ENCODE measurements around the gene CREB3L4. TPM values are rescaled to one million over a fixed set of nuclear protein-coding genes. Genes with fewer than 3 reads are reported as not detected.
A peak's percentile ranks its signal among the peaks of the same experiment; 100 is the strongest.

Gene CREB3L4
- total RNA-seq, 3 donors from 2014 or later (not counting 1 experiment from before 2014, with no cell fraction given), result 10.8 to 16.8 (median 10.9) TPM

DNA sequence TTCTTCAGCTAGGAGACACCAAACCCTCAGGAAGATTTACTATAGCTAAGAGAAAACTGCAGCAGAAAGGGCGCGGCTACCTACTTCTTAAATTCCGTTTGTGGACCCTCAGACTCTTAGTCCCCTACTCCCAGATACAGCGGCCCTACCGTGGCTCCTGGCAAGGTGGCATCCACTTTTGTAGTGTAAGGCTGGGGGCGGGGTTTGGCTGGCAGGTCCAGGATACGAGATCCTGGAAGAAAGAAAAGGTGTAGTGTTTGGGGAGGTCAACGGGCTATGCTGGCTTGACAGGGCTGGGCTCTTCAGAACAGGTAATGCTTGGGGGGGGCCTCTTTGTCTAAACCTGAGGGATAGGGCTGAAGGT is 280 bp downstream of the CREB3L4 start:
- intact Hi-C loops (cut with micrococcal nuclease), result loop anchor here (1.0 to 10.0 kb wide), 5 partner anchors 9 to 257 kb away; partner anchors contain the start of genes CRTC2, GATAD2B, JTB and RPS27
- Histone ChIP-seq H3K4me1 (ENCODE audit: control insufficient read depth, insufficient read depth, low read length) (peaks cover 41% of the 10 kb centered on the region), H3K9me3 (ENCODE audit: control insufficient read depth, insufficient read depth, low read length) (no peaks in the 10 kb centered on the region), H3K27ac (ENCODE audit: low read length) (peak overlapping the region; percentile 96), H3K4me3 (ENCODE audit: low read length) (peak overlapping the region; percentile 93), H3K27me3 (ENCODE audit: control insufficient read depth, insufficient read depth, low read length) (no peaks in the 10 kb centered on the region), H3K36me3 (ENCODE audit: control insufficient read depth, insufficient read depth, low read length) (peaks cover 2% of the 10 kb centered on the region)
- no peaks in the 10 kb centered on the region for H3K9me3 Mint-ChIP-seq
- ATAC-seq, result no peak
- 9% methylated on average over 8 of the region's 8 CpGs for WGBS (ENCODE audit: insufficient coverage)
- H3K4me3 Mint-ChIP-seq, result peak overlapping the region; percentile 99
- DNase-seq, result no peak
- TF ChIP-seq CTCF (IDR thresholded peaks at IDR 0.05), result no peak
- peaks cover 47 to 51% of the 10 kb centered on the region in 2 donors for H3K4me1 Mint-ChIP-seq
- H3K36me3 Mint-ChIP-seq, result no peaks in the 10 kb centered on the region
- H3K27ac Mint-ChIP-seq, result peak overlapping the region; percentile 95 to 98
- H3K27me3 Mint-ChIP-seq (ENCODE audit: low read depth in 2 of 2), result no peaks in the 10 kb centered on the region

GRCh38 chr1:153968408-153968807 is 706 bp downstream of the CREB3L4 start:
- peaks cover 4% of the 10 kb centered on the region for H3K36me3 ChIP-seq (ENCODE audit: control insufficient read depth, insufficient read depth, low read length)
- intact Hi-C loops (cut with micrococcal nuclease), result loop anchor here (10.0 kb wide), 1 partner anchor 256 kb away; the partner anchor contains the start of gene UBAP2L
- no peaks in the 10 kb centered on the region for H3K9me3 ChIP-seq (ENCODE audit: control insufficient read depth, insufficient read depth, low read length)
- DNase-seq, result no peak
- H3K27me3 ChIP-seq (ENCODE audit: control insufficient read depth, insufficient read depth, low read length), result no peaks in the 10 kb centered on the region
- peak overlapping the region; percentile 99 for H3K4me3 Mint-ChIP-seq
- peaks cover 38% of the 10 kb centered on the region for H3K4me1 ChIP-seq (ENCODE audit: control insufficient read depth, insufficient read depth, low read length)
- H3K27me3 Mint-ChIP-seq (ENCODE audit: low read depth in 2 of 2), result no peaks in the 10 kb centered on the region
- H3K27ac ChIP-seq (ENCODE audit: low read length), result no peak overlapping the region
- H3K27ac Mint-ChIP-seq, result peak overlapping the region; percentile 95 to 98
- H3K36me3 Mint-ChIP-seq, result no peaks in the 10 kb centered on the region
- H3K9me3 Mint-ChIP-seq, result no peaks in the 10 kb centered on the region
- peaks cover 44 to 53% of the 10 kb centered on the region in 2 donors for H3K4me1 Mint-ChIP-seq
- H3K4me3 ChIP-seq (ENCODE audit: low read length), result peak overlapping the region; percentile 93
- no peak for ATAC-seq
- TF ChIP-seq CTCF (IDR thresholded peaks at IDR 0.05), result no peak
- 29% methylated on average over 13 of the region's 13 CpGs for WGBS (ENCODE audit: insufficient coverage)

- Mint-ChIP-seq H3K36me3 (no peaks in the 10 kb centered on the region), H3K4me3 (peak overlapping the region; percentile 99), H3K4me1 (peaks cover 39 to 50% of the 10 kb centered on the region in 2 donors), H3K27ac (peak overlapping the region; percentile 95 to 98), H3K9me3 (no peaks in the 10 kb centered on the region), H3K27me3 (ENCODE audit: low read depth in 2 of 2) (no peaks in the 10 kb centered on the region)
- TF ChIP-seq CTCF (IDR thresholded peaks at IDR 0.05), result no peak
- no peaks in the 10 kb centered on the region for H3K9me3 ChIP-seq (ENCODE audit: control insufficient read depth, insufficient read depth, low read length)
- WGBS (ENCODE audit: insufficient coverage), result 54% methylated on average over 2 of the region's 2 CpGs
- no peak overlapping the region for H3K27ac ChIP-seq (ENCODE audit: low read length)
- DNase-seq (no peak), ATAC-seq (no peak)
- H3K4me1 ChIP-seq (ENCODE audit: control insufficient read depth, insufficient read depth, low read length), result peaks cover 34% of the 10 kb centered on the region
- intact Hi-C loops (cut with micrococcal nuclease), result loop anchor here (10.0 kb wide), 1 partner anchor 256 kb away; the partner anchor contains the start of gene UBAP2L
- H3K4me3 ChIP-seq (ENCODE audit: low read length), result no peak overlapping the region
- H3K27me3 ChIP-seq (ENCODE audit: control insufficient read depth, insufficient read depth, low read length), result no peaks in the 10 kb centered on the region
- peaks cover 10% of the 10 kb centered on the region for H3K36me3 ChIP-seq (ENCODE audit: control insufficient read depth, insufficient read depth, low read length)
Observed at GRCh38 chr1:153968972-153969371, 1.3 kb downstream of the CREB3L4 start.

GRCh38 chr1:153970346-153970745 is 2.6 kb downstream of the CREB3L4 start:
- no peaks in the 10 kb centered on the region for H3K27me3 Mint-ChIP-seq (ENCODE audit: low read depth in 2 of 2)
- H3K9me3 Mint-ChIP-seq, result no peaks in the 10 kb centered on the region
- no peak overlapping the region for H3K4me3 Mint-ChIP-seq
- peaks cover 33 to 43% of the 10 kb centered on the region in 2 donors for H3K4me1 Mint-ChIP-seq
- Histone ChIP-seq H3K4me1 (ENCODE audit: control insufficient read depth, insufficient read depth, low read length) (peaks cover 30% of the 10 kb centered on the region), H3K4me3 (ENCODE audit: low read length) (no peak overlapping the region), H3K27me3 (ENCODE audit: control insufficient read depth, insufficient read depth, low read length) (no peaks in the 10 kb centered on the region), H3K27ac (ENCODE audit: low read length) (no peak overlapping the region), H3K9me3 (ENCODE audit: control insufficient read depth, insufficient read depth, low read length) (no peaks in the 10 kb centered on the region), H3K36me3 (ENCODE audit: control insufficient read depth, insufficient read depth, low read length) (peaks cover 21% of the 10 kb centered on the region)
- DNase-seq (no peak), ATAC-seq (no peak)
- no peak overlapping the region for H3K27ac Mint-ChIP-seq
- TF ChIP-seq CTCF (IDR thresholded peaks at IDR 0.05), result no peak
- intact Hi-C loops (cut with micrococcal nuclease), result no loop called here
- no peaks in the 10 kb centered on the region for H3K36me3 Mint-ChIP-seq
- 92% methylated on average over 2 of the region's 2 CpGs for WGBS (ENCODE audit: insufficient coverage)

All from natural killer cell (primary cell).